HEK293 (cell line): Measurements from ENCODE around the gene STK32C.

Experiments
- CTCF ChIP-seq: fragments of 450-650 bp; formaldehyde crosslinking; IDR thresholded peaks from 2 replicates; pipeline ENCODE4 v1.5.1; 2016; ENCODE audit warnings: missing biosample characterization, missing genetic modification characterization
- IKZF3 ChIP-seq: fragments of 450-650 bp; IDR thresholded peaks from 2 replicates; pipeline ENCODE4 v1.5.0; 2018; ENCODE audit warnings: missing biosample characterization, mild to moderate bottlenecking, missing genetic modification characterization, moderate library complexity
- ZBTB26 ChIP-seq: fragments of 450-650 bp; formaldehyde crosslinking; optimal IDR thresholded peaks from 2 replicates; pipeline ENCODE3; 2016; ENCODE audit warnings: missing biosample characterization, mild to moderate bottlenecking, missing genetic modification characterization
- ZNF398 ChIP-seq: fragments of 450-650 bp; formaldehyde crosslinking; IDR thresholded peaks from 2 replicates; pipeline ENCODE4 v1.5.1; 2017; ENCODE audit warnings: missing biosample characterization, missing genetic modification characterization
- TF ChIP-seq, protein P1 (sequence below): fragments of 450-650 bp; formaldehyde crosslinking; IDR thresholded peaks from 2 replicates; pipeline ENCODE4 v1.5.0; 2017; ENCODE audit warnings: missing biosample characterization, missing genetic modification characterization, borderline replicate concordance
- TF ChIP-seq, protein P2 (sequence below): fragments of 450-650 bp; IDR thresholded peaks from 2 replicates; pipeline ENCODE4 v1.5.1; 2018; ENCODE audit warnings: missing biosample characterization, missing genetic modification characterization

GRCh38 chr10:132230557-132231210, 77.1 kb downstream of the STK32C start:
- TF ChIP-seq CTCF (tag by site-specific recombination) (no peak), ZNF398 (tag by site-specific recombination) (no peak), IKZF3 (tag by site-specific recombination) (no peak), ZBTB26 (tag by site-specific recombination) (no peak)
- TF ChIP-seq, protein P1, sequence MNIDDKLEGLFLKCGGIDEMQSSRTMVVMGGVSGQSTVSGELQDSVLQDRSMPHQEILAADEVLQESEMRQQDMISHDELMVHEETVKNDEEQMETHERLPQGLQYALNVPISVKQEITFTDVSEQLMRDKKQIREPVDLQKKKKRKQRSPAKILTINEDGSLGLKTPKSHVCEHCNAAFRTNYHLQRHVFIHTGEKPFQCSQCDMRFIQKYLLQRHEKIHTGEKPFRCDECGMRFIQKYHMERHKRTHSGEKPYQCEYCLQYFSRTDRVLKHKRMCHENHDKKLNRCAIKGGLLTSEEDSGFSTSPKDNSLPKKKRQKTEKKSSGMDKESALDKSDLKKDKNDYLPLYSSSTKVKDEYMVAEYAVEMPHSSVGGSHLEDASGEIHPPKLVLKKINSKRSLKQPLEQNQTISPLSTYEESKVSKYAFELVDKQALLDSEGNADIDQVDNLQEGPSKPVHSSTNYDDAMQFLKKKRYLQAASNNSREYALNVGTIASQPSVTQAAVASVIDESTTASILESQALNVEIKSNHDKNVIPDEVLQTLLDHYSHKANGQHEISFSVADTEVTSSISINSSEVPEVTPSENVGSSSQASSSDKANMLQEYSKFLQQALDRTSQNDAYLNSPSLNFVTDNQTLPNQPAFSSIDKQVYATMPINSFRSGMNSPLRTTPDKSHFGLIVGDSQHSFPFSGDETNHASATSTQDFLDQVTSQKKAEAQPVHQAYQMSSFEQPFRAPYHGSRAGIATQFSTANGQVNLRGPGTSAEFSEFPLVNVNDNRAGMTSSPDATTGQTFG: no peak
- TF ChIP-seq, protein P2, sequence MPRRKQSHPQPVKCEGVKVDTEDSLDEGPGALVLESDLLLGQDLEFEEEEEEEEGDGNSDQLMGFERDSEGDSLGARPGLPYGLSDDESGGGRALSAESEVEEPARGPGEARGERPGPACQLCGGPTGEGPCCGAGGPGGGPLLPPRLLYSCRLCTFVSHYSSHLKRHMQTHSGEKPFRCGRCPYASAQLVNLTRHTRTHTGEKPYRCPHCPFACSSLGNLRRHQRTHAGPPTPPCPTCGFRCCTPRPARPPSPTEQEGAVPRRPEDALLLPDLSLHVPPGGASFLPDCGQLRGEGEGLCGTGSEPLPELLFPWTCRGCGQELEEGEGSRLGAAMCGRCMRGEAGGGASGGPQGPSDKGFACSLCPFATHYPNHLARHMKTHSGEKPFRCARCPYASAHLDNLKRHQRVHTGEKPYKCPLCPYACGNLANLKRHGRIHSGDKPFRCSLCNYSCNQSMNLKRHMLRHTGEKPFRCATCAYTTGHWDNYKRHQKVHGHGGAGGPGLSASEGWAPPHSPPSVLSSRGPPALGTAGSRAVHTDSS (tag by site-specific recombination): no peak
